Tongue (tissue), 2 donors: ENCODE results near the gene SIGMAR1. TPM values are rescaled to one million over a fixed set of nuclear protein-coding genes. Genes with fewer than 3 reads are reported as not detected.

Source experiments
- small RNA-seq: library from RNA; depleted of rRNA; stranded (forward); fragments of <200 nt; gene quantifications from one replicate; pipeline ENCODE3, GENCODE V24; 2014; ENCODE audit warnings: low replicate concordance
- total RNA-seq: library from RNA; depleted of rRNA; stranded (reverse); fragments of >200 nt; gene quantifications from one replicate; pipeline ENCODE4 v1.2.3, GENCODE V29; 2014

The SIGMAR1 gene
- total RNA-seq, 1 donor from 2014 or later, result 36.5 TPM

Small RNAs within 50 kb of the gene (small RNA-seq; reads per million reads assigned to genes)
- not detected for gene CCL27

Other genes starting within 250 kb of the SIGMAR1 start
- gene FAM219A, start 179.2 kb downstream of the SIGMAR1 start, total RNA-seq, result 8.4 TPM
- gene DNAI1, start 179.0 kb downstream of the SIGMAR1 start, total RNA-seq, result not detected
- 4.4 TPM for gene ENHO, start 114.8 kb downstream of the SIGMAR1 start, total RNA-seq
- gene CNTFR, start 48.1 kb downstream of the SIGMAR1 start, total RNA-seq, result 6.2 TPM
- gene RPP25L, start 25.7 kb downstream of the SIGMAR1 start, total RNA-seq, result 15.3 TPM
- gene DCTN3, start 17.3 kb downstream of the SIGMAR1 start, total RNA-seq, result 90.7 TPM
- 0.31 TPM for gene ARID3C, start 8.7 kb downstream of the SIGMAR1 start, total RNA-seq
- 27.2 TPM for gene GALT, start 8.9 kb upstream of the SIGMAR1 start, total RNA-seq
- gene IL11RA, start 14.4 kb upstream of the SIGMAR1 start, total RNA-seq, result 72.4 TPM
- not detected for gene CCL27, start 24.9 kb upstream of the SIGMAR1 start, total RNA-seq
- gene CCL19, start 53.5 kb upstream of the SIGMAR1 start, total RNA-seq, result not detected
- 49.3 TPM for gene CCL21, start 72.3 kb upstream of the SIGMAR1 start, total RNA-seq